ENCODE measurements around the gene CASP3.

DNA sequence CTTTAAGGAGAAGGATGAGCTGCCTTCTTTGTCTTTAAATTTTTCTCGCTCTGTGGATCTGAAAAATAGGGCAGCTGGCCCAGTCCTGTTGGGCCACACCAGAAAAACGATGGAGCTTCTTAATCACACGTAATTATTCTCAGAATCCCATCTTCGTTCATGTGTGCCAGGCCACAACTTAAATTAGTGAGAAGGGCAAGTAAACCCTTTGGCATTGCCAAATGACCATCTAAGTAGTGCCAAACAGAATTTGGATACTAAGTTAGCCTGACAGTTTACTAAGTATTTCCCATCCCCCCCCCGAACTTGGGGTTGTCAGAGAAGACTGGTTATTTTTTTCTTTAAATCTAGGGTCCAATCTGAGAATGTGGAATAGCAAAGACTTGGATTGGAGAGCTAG is 62.0 kb downstream of the CASP3 start:
- TF ChIP-seq CTCF (IDR thresholded peaks at IDR 0.05; ENCODE audit: low read depth, low read length, poor library complexity, severe bottlenecking), result no peak
- no peak for TF ChIP-seq EZH2phosphoT487 (IDR thresholded peaks at IDR 0.05; ENCODE audit: borderline replicate concordance, low read length)
